ENCODE results near the gene KCNMB1. TPM values are rescaled to one million over a fixed set of nuclear protein-coding genes. Genes with fewer than 3 reads are reported as not detected.

The KCNMB1 gene
- total and polyA plus RNA-seq, 2 donors (not counting 3 experiments of a cell fraction or from before 2014, with no cell fraction given) = 0.15 to 0.29 TPM

GRCh38 chr5:170393235-170393634, 4.1 kb upstream of the KCNMB1 start:
- Histone ChIP-seq H3K27ac (ENCODE audit: insufficient read depth, low read depth, low read length) (no peak overlapping the region), H3K79me2 (ENCODE audit: control insufficient read depth, insufficient read depth, low read length) (no peaks in the 10 kb centered on the region), H4K20me1 (replicated peaks; ENCODE audit: control insufficient read depth, extremely low read depth, insufficient read depth, low read length) (no peaks in the 10 kb centered on the region), H3K9ac (replicated peaks; ENCODE audit: extremely low read depth, insufficient read depth, low read length) (no peak overlapping the region), H3K4me1 (ENCODE audit: control insufficient read depth, extremely low read depth, insufficient read depth, low read length) (peaks cover 6% of the 10 kb centered on the region), H3K4me2 (ENCODE audit: insufficient read depth, low read length) (no peak overlapping the region), H3K9me3 (replicated peaks; ENCODE audit: control insufficient read depth, insufficient read depth, low read length) (no peaks in the 10 kb centered on the region), H3K9me1 (replicated peaks; ENCODE audit: control insufficient read depth, extremely low read depth, insufficient read depth, low read length) (no peaks in the 10 kb centered on the region), H2AFZ (ENCODE audit: low read depth, low read length) (no peak overlapping the region), H3K27me3 (ENCODE audit: control insufficient read depth in 2 of 2, insufficient read depth in 2 of 2, low read length in 2 of 2) (peaks cover 2 to 6% of the 10 kb centered on the region in 2 experiments), H3K36me3 (ENCODE audit: control insufficient read depth in 2 of 2, extremely low read depth in 1 of 2, insufficient read depth in 2 of 2, low read length in 2 of 2) (no peaks in the 10 kb centered on the region), H3K4me3 (replicated peaks in 1 of 3; ENCODE audit: insufficient read depth in 1 of 3, low read depth in 1 of 3, low read length in 3 of 3) (no peak overlapping the region)
- FAIRE-seq = no peak
- CTCF ChIA-PET = interaction anchor here (0.6 kb wide), 1 partner anchor 128 kb away, joined by 4 read pairs; no protein-coding TSS in a partner anchor
- intact Hi-C loops (cut with micrococcal nuclease) = no loop called here
- dilution Hi-C loops (cut with MboI; ENCODE audit: extremely low pct_ligation_motif_present, low sequenced_read_pairs) = no loop called here
- POLR2A ChIA-PET = no interaction called here
- no peak for DNase-seq (ENCODE audit: low read depth, low spot score)
- TF ChIP-seq POLR2AphosphoS5 (IDR thresholded peaks at IDR 0.05; ENCODE audit: insufficient read depth, low read depth, low read length) = no peak
- no peak for TF ChIP-seq EZH2 (IDR thresholded peaks at IDR 0.05; ENCODE audit: borderline replicate concordance, low read depth, low read length, severe bottlenecking)
- TF ChIP-seq CTCF (IDR thresholded peaks at IDR 0.05; ENCODE audit: extremely low read depth in 1 of 2, insufficient read depth in 1 of 2, low read depth in 1 of 2, low read length in 2 of 2) = no peak
- no peak for TF ChIP-seq FOS (IDR thresholded peaks at IDR 0.05; ENCODE audit: borderline replicate concordance, insufficient read depth, low read length)
- no peak for TF ChIP-seq MAX (IDR thresholded peaks at IDR 0.05; ENCODE audit: insufficient read depth, insufficient read length)
- no peak for TF ChIP-seq POLR2A (IDR thresholded peaks at IDR 0.05; ENCODE audit: low read depth, low read length)
- TF ChIP-seq MYC (IDR thresholded peaks at IDR 0.05; ENCODE audit: low read depth, low read length) = no peak
- no peak for TF ChIP-seq JUN (IDR thresholded peaks at IDR 0.05; ENCODE audit: borderline replicate concordance, insufficient read depth, insufficient read length, low read depth)
- no peak for TF ChIP-seq GATA2 (IDR thresholded peaks at IDR 0.05; ENCODE audit: insufficient read depth, insufficient read length, low read depth, low read length)
- BruUV-seq (replicated peaks) = no TSS peak

Measured in endothelial cell of umbilical vein (primary cell).